K562 (cell line): ENCODE measurements around the gene HSD17B10. TPM values are rescaled to one million over a fixed set of nuclear protein-coding genes. Genes with fewer than 3 reads are reported as not detected.

ENCODE experiments used
- ATAC-seq: fragments of 200-7000 bp; cut with Tn5 transposase; 3 replicates; pipeline ENCODE4 v1.9.1; 2020; ENCODE audit warnings: moderate library complexity
- BruUV-seq: library from RNA; stranded (reverse); fragments of 400-500 nt; replicated peaks from 2 replicates; lab custom pipeline; 2021; lab: Mats Ljungman, UMichigan
- CTCF ChIA-PET: fragments of 300-600 bp; formaldehyde crosslinking; extraction: SDS; loops from one replicate; lab custom pipeline; 2021; ENCODE audit warnings: low intra/inter-chr PET ratio; lab: Yijun Ruan, JAX
- POLR2A ChIA-PET: fragments of 300-600, 350-650 bp; sonication (Branson Sonifier 250); formaldehyde crosslinking; extraction: SDS; loops from one replicate; lab custom pipeline; 2021; ENCODE audit warnings: antibody characterized with exemption, inconsistent platforms; lab: Yijun Ruan, JAX
- DNase-seq, 4 experiments: peaks; one replicate each; pipeline versions ENCODE4 v3.0.0 to v3.0.0-alpha.2; 2011 to 2018; ENCODE audit warnings: low spot score in 3 of 4, mixed read lengths in 3 of 4; ENCODE audit errors: extremely low read depth in 1 of 4
- FAIRE-seq: peaks from 2 replicates; lab custom pipeline; 2011; peaks lifted over from hg19 to GRCh38; lab: Jason Lieb, UNC
- H2AFZ ChIP-seq: 2 replicates; pipeline ENCODE4 v1.6.0; 2011; ENCODE audit warnings: low read depth, low read length, control low read depth, inconsistent platforms
- H3K27ac ChIP-seq: fragments of 200-600 bp; 3 replicates; pipeline ENCODE4 v1.8.0; 2011; ENCODE audit warnings: low read depth, mild to moderate bottlenecking, control low read depth, inconsistent platforms, low read length, moderate library complexity, mixed read lengths; ENCODE audit errors: extremely low read depth
- H3K27me3 ChIP-seq, 2 experiments: fragments of 300-600 bp in 1 of 2; 2 replicates in 1 of 2; 3 replicates in 1 of 2; pipeline versions ENCODE4 v1.6.0 to v1.8.0; 2011; ENCODE audit warnings: inconsistent platforms in 2 of 2, low read length in 2 of 2, mild to moderate bottlenecking in 1 of 2, mixed read lengths in 1 of 2, moderate library complexity in 1 of 2; ENCODE audit not compliant: control insufficient read depth in 2 of 2, insufficient read depth in 2 of 2
- H3K36me3 ChIP-seq: fragments of 300-600 bp; 3 replicates; pipeline ENCODE4 v1.8.0; 2011; ENCODE audit warnings: mild to moderate bottlenecking, low read length, inconsistent platforms; ENCODE audit not compliant: control insufficient read depth, insufficient read depth
- H3K4me1 ChIP-seq, 2 experiments: fragments of 200-600 bp in 1 of 2; replicated peaks in 1 of 2; 2 replicates in 1 of 2; 3 replicates in 1 of 2; pipeline versions ENCODE4 v1.5.1 to v1.8.0; 2011; ENCODE audit warnings: inconsistent platforms in 2 of 2, low read length in 2 of 2, mild to moderate bottlenecking in 1 of 2, mixed read lengths in 1 of 2, moderate library complexity in 1 of 2; ENCODE audit not compliant: control insufficient read depth in 2 of 2, insufficient read depth in 2 of 2
- H3K4me2 ChIP-seq: 2 replicates; pipeline ENCODE4 v1.6.1; 2011; ENCODE audit warnings: low read length, control low read depth, inconsistent platforms, mixed read lengths; ENCODE audit not compliant: insufficient read depth
- H3K4me3 ChIP-seq: fragments of 200-600 bp; sonication (generic), shearing (Covaris generic); 2 replicates; pipeline ENCODE4 v1.5.1; 2016; ENCODE audit warnings: control low read depth, inconsistent platforms
- H3K79me2 ChIP-seq: fragments of 200-600 bp; 3 replicates; pipeline ENCODE4 v1.8.0; 2011; ENCODE audit warnings: low read length, inconsistent platforms; ENCODE audit not compliant: control insufficient read depth, insufficient read depth
- H3K9ac ChIP-seq, 2 experiments: 2 replicates each; pipeline versions ENCODE4 v1.6.0 to v1.6.1; 2011; ENCODE audit warnings: low read depth in 2 of 2, low read length in 2 of 2, control low read depth in 1 of 2, inconsistent platforms in 1 of 2, mild to moderate bottlenecking in 1 of 2, mixed read lengths in 1 of 2; ENCODE audit not compliant: insufficient read depth in 1 of 2
- H3K9me1 ChIP-seq: one replicate; pipeline ENCODE4 v1.6.0; 2011; ENCODE audit warnings: inconsistent platforms, mild to moderate bottlenecking, low read length, moderate library complexity; ENCODE audit not compliant: control insufficient read depth, insufficient read depth
- H3K9me3 ChIP-seq: replicated peaks from 2 replicates; pipeline ENCODE4 v1.5.1; 2011; ENCODE audit warnings: low read depth, low read length, inconsistent platforms; ENCODE audit not compliant: control insufficient read depth, insufficient read depth
- H4K20me1 ChIP-seq: replicated peaks from 2 replicates; pipeline ENCODE4 v1.6.1; 2011; ENCODE audit warnings: low read length, inconsistent platforms, mixed read lengths; ENCODE audit not compliant: control insufficient read depth, insufficient read depth
- CREM ChIP-seq: IDR thresholded peaks from 2 replicates; pipeline ENCODE4 v1.6.1; 2014; ENCODE audit warnings: antibody characterized with exemption, low read depth
- TEAD1 ChIP-seq, 2 experiments: fragments of 450-650 bp in 1 of 2; sonication (generic) in 1 of 2; formaldehyde crosslinking; IDR thresholded peaks; 2 replicates each; pipeline versions ENCODE4 v1.4.0 to v1.8.0; 2020 to 2022; ENCODE audit warnings: mild to moderate bottlenecking in 2 of 2, missing genetic modification reagents in 1 of 2
- THAP12 ChIP-seq: fragments of 250-450 bp; sonication (Bioruptor Pico); IDR thresholded peaks from 2 replicates; pipeline ENCODE4 v1.9.0; 2021; ENCODE audit warnings: mild to moderate bottlenecking, inconsistent platforms
- ZBTB2 ChIP-seq: fragments of 450-650 bp; IDR thresholded peaks from 2 replicates; pipeline ENCODE4 v1.6.1; 2016; ENCODE audit warnings: antibody characterized with exemption
- WGBS: fragments of 100-300 bp; shearing (Covaris generic); methylation state at CpG from one replicate; pipeline ENCODE4 v1.1.6; 2016; ENCODE audit warnings: low coverage, mixed read lengths; ENCODE audit not compliant: insufficient coverage; ENCODE audit errors: missing lambda C conversion rate; 5-methylcytosine and 5-hydroxymethylcytosine counted together
- in situ Hi-C: fragments of 300-500 bp; cut with MboI; formaldehyde crosslinking; loops from 4 replicates; pipeline ENCODE4 v1.15.0; 2018; ENCODE audit warnings: inconsistent platforms, mixed read lengths
- intact Hi-C: fragments of 100-400 bp; cut with micrococcal nuclease; formaldehyde crosslinking; loops from 2 replicates; pipeline ENCODE4 v1.14.2; 2022
- polyA plus RNA-seq, 8 experiments: library from polyadenylated mRNA; depleted of rRNA in 4 of 8; stranded (reverse) in 5 of 8; unstranded in 3 of 8; fragments of >200 nt; fragmentation: Nextera tagmentation in 2 of 8; fragmentation: Illumina TruSeq in 1 of 8; extraction: Ambion mirVana in 2 of 8; extraction: Trizol in 1 of 8; gene quantifications; 2 replicates each; pipeline versions ENCODE4 v1.2.1 to v1.2.3, GENCODE V29; 2011 to 2014; ENCODE audit warnings: inconsistent platforms in 1 of 8, missing spikeins in 1 of 8
- total RNA-seq, 7 experiments: library from RNA; depleted of rRNA in 6 of 7; stranded (reverse); fragments of >200 nt in 6 of 7; fragmentation: Illumina TruSeq in 2 of 7; extraction: Trizol in 2 of 7; gene quantifications; 2 replicates each; pipeline versions ENCODE4 v1.2.1 to v1.2.3, GENCODE V29; 2011 to 2021; ENCODE audit warnings: low replicate concordance in 1 of 7

Gene HSD17B10
- total and polyA plus RNA-seq, 9 of the 15 experiments (the other 6 are each of a cell fraction or from before 2014, with no cell fraction given), result 45.3 to 221 (median 186) TPM

GRCh38 chrX:53452812-53453211 lies 18.6 kb upstream of the HSD17B10 start (continued):
- TF ChIP-seq THAP12 (CRISPR knock-in tag) (no peak), ZBTB2 (no peak)

- Histone ChIP-seq H3K4me1 (no peaks in the 10 kb centered on the region), H2AFZ (no peak overlapping the region), H3K9me1 (no peaks in the 10 kb centered on the region), H3K27me3 (no peaks in the 10 kb centered on the region; a peak in 2 of 5 replicates), H4K20me1 (no peaks in the 10 kb centered on the region), H3K79me2 (no peaks in the 10 kb centered on the region), H3K4me3 (no peak overlapping the region)
- 0% methylated on average over 3 of the region's 3 CpGs for WGBS
- ATAC-seq (no peak), FAIRE-seq (no peak)
- TF ChIP-seq TEAD1 (CRISPR knock-in tag; IDR thresholded peaks at IDR 0.05), result no peak
- no peak for TF ChIP-seq CREM
- TF ChIP-seq, all 486 proteins: peak for 0
- no TSS peak for BruUV-seq
- no peak overlapping the region for H3K9ac ChIP-seq
- intact Hi-C loops (no loop called here), in situ Hi-C loops (loop anchor here (5.0 kb wide), 1 partner anchor 132 kb away; no protein-coding TSS in a partner anchor)
- H3K27ac ChIP-seq, result no peak overlapping the region
- POLR2A ChIA-PET, result interaction anchor here (0.7 kb wide), 1 partner anchor 29 kb away, joined by 3 read pairs; no protein-coding TSS in a partner anchor
- DNase-seq, result no peak
- CTCF ChIA-PET, result no interaction called here
- H3K4me2 ChIP-seq, result no peak overlapping the region
- H3K36me3 ChIP-seq, result no peaks in the 10 kb centered on the region
- H3K9me3 ChIP-seq, result no peaks in the 10 kb centered on the region
Measured at GRCh38 chrX:53449632-53450031, 15.5 kb upstream of the HSD17B10 start.
